HepG2 (cell line): Measurements from ENCODE around the gene RAB6B. TPM values are rescaled to one million over a fixed set of nuclear protein-coding genes. Genes with fewer than 3 reads are reported as not detected.

Experiments used
- ZBED4 ChIP-seq: sonication (generic); formaldehyde crosslinking; IDR thresholded peaks from 2 replicates; pipeline ENCODE4 v1.4.0; 2020; ENCODE audit warnings: missing genetic modification reagents, borderline replicate concordance
- ZHX2 ChIP-seq, 2 experiments: sonication (generic) in 1 of 2; formaldehyde crosslinking in 1 of 2; IDR thresholded peaks; 2 replicates each; pipeline versions ENCODE4 v1.6.1 to v1.9.0; 2014 to 2022; ENCODE audit warnings: antibody characterized with exemption in 1 of 2, borderline replicate concordance in 1 of 2, inconsistent platforms in 1 of 2, low read depth in 1 of 2, missing genetic modification reagents in 1 of 2
- ZIK1 ChIP-seq: sonication (generic); formaldehyde crosslinking; IDR thresholded peaks from 2 replicates; pipeline ENCODE4 v1.5.0; 2020; ENCODE audit warnings: mild to moderate bottlenecking, low read depth, missing genetic modification reagents, borderline replicate concordance
- polyA plus RNA-seq, 8 experiments: library from polyadenylated mRNA; depleted of rRNA in 3 of 8; stranded (reverse) in 7 of 8; unstranded in 1 of 8; fragments of >200 nt; fragmentation: Illumina TruSeq in 4 of 8; extraction: Trizol in 4 of 8; gene quantifications; 2 replicates each; pipeline versions ENCODE4 v1.2.1 to v1.2.3, GENCODE V29; 2011 to 2016; ENCODE audit warnings: low read depth in 4 of 8, missing spikeins in 1 of 8, mixed read lengths in 1 of 8; ENCODE audit not compliant: insufficient read depth in 1 of 8
- total RNA-seq, 5 experiments: library from RNA; depleted of rRNA; stranded (reverse); fragments of >200 nt; fragmentation: Illumina TruSeq; extraction: Trizol; gene quantifications; 2 replicates each; pipeline ENCODE4 v1.2.3, GENCODE V29; 2016; ENCODE audit warnings: low read depth in 1 of 5

The RAB6B gene
- total and polyA plus RNA-seq, 2 of the 13 experiments (the other 11 are each of a cell fraction or from before 2014, with no cell fraction given), result 0.16 TPM; not detected in 1

GRCh38 chr3:133863911-133864310, 31.8 kb downstream of the RAB6B start (continued):
- TF ChIP-seq ZBED4 (CRISPR knock-in tag) (no peak), ZIK1 (CRISPR knock-in tag) (no peak), ZHX2 (IDR thresholded peaks at IDR 0.05; ENCODE audit: low read depth) (no peak), ZHX2 (CRISPR knock-in tag; IDR thresholded peaks at IDR 0.05; ENCODE audit: borderline replicate concordance) (no peak)
